A172 (cell line): Measurements from ENCODE around the gene INPP4B. TPM values are rescaled to one million over a fixed set of nuclear protein-coding genes. Genes with fewer than 3 reads are reported as not detected.

Source experiments
- DNase-seq: peaks from one replicate; pipeline ENCODE4 v3.0.0-alpha.2; 2015; ENCODE audit warnings: low spot score
- total RNA-seq: library from RNA; depleted of rRNA; stranded (reverse); fragments of >200 nt; shearing (Covaris generic); gene quantifications from 2 replicates; pipeline ENCODE4 v1.2.3, GENCODE V29; 2014

Gene INPP4B
- total RNA-seq, 1 experiment from 2014 or later = 31.8 TPM

DNA sequence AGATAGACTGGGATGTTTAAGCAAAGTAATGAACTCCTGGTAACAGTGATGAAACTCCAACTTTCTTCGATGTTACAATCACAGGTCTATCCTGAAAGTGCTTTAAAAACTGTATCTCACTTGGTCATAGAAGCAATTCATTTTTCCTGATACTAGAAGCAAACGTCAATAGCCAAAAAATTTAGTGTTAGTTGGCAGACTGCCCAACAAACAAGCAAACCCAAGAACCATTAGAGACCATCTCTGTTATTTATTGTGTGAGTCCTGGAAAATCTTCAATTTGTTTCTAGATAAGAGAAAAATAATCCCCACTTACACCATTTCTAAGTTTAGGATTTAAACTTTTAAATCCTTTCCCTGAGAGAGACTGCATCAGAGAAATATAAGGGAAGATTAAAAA lies 553.9 kb downstream of the INPP4B start:
- no peak for DNase-seq

- DNase-seq = no peak
Observed at GRCh38 chr4:142291299-142292050, 554.6 kb downstream of the INPP4B start.

DNA sequence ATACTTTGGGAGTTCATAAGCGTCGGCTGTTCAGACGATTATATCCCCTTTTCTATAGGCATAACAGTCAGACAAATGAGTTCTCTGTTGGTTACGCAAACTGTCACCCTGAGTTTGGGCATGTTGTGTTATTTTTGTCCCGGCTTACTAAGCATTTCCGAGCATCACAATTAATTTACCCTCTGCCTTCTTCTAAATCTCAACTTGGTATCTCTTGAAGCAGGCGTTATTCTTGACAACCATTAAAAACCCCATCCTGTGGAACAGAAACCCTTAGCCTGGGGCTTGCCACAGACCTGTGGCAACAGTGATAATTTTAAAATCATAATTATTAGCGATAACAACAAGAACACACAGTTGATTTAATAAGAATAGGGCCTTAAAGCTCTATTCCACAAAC lies 558.7 kb downstream of the INPP4B start:
- DNase-seq = no peak

DNA sequence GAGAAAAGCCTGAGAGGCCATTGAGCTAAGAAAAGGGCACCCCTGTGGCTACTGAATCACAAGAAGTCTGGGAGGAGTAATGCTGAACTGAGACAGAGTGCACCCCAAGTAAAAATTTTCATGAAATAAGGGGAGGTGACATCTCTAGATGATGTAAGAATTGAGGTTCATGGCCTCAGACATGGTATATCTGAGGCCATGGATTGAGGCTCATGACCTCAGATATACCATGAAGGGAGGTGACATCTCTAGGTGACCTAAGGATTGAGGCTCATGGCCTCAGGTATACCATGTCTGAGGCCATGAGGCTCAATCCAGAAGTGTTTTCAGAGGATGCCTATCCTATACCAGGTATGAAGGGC lies 560.9 kb downstream of the INPP4B start:
- no peak for DNase-seq

- no peak for DNase-seq
Observed at GRCh38 chr4:142284402-142285221, 561.5 kb downstream of the INPP4B start.

DNA sequence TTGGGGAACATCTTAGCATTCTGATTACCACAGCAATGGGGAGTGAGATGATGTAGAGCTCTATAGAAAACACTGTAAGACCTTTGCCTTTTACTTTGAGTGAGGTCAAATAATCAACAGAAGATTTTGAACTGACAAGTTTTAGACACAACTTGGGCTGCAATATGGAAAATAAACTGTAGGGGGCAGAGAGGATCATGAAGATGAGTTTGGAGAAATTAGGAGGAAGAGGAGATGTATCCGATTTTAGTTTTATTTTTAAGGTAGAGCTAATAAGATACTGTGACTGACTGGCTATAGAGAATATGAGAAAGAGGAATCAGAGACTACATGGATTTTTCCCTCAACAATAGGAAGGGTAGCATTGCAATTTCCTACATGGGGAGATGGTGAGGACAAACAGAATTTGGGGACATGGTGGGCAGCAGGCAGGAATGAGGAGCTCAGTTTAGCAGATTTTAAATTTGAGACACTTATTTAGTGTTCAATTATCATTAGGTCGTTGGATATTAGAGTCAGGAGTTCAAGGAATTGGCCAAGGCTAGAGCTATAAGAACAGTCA lies 563.1 kb downstream of the INPP4B start:
- DNase-seq = no peak

- DNase-seq = no peak
Observed at GRCh38 chr4:142281999-142282398, 564.1 kb downstream of the INPP4B start.

GRCh38 chr4:142278663-142279062 lies 567.4 kb downstream of the INPP4B start:
- no peak for DNase-seq

DNA sequence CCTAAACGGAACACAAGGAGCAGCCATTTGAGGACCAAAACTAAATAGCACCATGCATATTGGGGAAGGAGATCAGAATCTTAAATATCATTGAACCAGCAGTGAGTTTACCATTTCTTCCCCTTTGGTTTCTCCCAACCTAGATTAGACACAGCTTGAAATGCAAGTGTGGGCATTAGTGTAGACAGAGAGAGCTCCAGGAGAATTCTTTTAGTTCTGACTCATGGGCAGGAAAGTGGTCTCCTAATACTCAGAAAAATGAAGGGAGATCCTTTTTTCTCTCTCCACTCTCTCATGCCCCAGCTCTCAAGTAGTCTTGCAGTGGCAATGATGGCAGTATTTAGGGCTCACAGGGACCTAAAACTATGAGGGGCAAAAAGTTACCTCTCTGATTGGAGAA lies 567.9 kb downstream of the INPP4B start:
- no peak for DNase-seq

- peak; percentile 49 for DNase-seq
Observed at GRCh38 chr4:142274137-142274536, 572.0 kb downstream of the INPP4B start.

GRCh38 chr4:142272452-142272851 lies 573.6 kb downstream of the INPP4B start:
- no peak for DNase-seq

- DNase-seq = no peak
Observed at GRCh38 chr4:142271832-142272231, 574.3 kb downstream of the INPP4B start.

DNA sequence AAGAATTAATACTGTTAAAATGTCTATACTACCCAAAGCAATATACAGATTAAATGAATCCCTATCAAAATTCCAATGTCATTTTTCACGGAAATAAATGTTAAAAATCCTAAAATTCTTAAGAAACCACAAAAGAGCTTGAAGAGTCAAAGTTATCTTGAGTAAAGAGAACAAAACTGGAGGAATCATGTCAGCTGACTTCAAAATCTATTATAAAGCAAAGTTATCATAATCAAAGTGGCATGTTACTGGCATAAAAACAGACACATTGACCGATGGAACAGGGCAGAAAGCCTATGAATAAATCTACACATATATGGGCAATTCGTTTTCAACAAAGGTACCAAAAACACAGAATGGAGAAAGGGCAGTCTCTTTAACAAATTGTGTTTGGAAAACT lies 579.0 kb downstream of the INPP4B start:
- no peak for DNase-seq

- DNase-seq = no peak
Observed at GRCh38 chr4:142265946-142266345, 580.2 kb downstream of the INPP4B start.

DNA sequence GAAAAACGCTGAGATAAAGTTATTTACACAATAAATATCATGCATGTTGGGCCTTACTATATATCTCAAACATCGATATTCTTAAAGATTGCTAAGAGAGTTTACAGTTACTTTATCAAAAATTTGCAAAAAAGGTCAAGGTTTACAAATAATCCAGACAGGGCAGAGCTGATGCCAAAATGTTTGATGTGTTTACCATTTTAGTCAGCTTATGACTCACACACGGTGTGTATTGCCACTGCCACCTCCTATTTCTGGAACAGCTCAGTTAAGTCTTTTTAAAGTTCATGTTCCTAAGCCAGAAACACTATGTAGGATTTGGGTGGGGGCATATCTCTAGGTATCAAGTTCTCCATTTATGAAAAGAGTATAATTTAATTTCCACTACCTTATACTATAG lies 580.6 kb downstream of the INPP4B start:
- DNase-seq = peak; percentile 70

GRCh38 chr4:142264961-142265360 lies 581.1 kb downstream of the INPP4B start:
- DNase-seq = no peak

DNA sequence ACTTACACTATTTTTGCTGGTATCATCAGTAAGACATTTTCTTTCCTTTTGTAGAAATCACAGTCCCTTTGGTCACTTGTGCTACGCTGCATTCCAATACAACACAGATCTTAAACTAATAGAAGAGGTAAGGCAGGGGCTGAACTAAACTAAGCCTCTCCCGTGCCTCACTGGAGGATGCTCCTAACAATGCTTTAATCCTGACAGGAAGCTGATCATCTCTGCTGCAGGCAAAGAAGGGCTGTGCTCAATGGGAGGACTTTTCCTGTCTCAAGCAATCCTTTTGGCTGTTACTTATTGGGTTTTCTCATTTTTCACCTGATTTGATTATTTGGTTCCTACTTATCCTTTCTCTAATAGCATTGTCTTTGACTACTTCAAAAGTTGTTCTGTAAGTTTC lies 583.1 kb downstream of the INPP4B start:
- DNase-seq = no peak

DNA sequence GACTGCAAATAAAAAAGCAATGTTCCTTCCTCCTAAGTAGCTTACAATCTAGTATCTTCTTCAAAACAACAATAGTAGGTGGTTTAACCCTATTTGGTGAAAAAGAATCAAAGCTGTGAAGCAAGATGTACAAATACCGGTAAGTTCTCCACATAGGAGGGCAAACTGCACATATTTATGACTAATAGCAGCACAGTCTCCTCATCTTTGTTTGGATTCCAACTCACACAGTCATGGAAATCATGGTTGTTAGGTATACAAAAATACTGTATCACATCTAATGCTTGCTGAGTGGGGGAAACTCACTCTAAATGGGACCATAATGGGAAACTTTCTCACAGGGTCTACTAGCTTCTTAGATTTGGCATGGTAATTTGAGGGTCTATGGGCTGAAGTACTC lies 597.2 kb downstream of the INPP4B start:
- no peak for DNase-seq

DNA sequence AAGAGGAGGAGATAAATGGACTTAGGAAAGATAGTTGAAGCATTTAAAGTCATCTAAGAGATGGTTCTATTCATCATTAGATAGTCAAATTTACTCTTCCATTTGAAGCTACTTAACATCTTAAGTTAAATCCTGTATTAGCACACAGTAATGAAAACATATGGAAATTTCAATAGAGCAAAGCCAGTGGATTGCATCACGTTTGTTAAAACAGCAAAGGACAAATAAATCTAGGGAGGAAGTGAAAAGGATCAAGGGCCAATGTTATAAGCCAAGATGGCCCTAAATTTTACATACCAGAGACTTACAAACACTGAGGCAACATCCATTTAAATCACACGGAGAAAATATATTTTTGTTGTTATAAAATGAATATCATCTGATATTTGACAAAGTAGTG lies 602.8 kb downstream of the INPP4B start:
- DNase-seq = no peak

DNA sequence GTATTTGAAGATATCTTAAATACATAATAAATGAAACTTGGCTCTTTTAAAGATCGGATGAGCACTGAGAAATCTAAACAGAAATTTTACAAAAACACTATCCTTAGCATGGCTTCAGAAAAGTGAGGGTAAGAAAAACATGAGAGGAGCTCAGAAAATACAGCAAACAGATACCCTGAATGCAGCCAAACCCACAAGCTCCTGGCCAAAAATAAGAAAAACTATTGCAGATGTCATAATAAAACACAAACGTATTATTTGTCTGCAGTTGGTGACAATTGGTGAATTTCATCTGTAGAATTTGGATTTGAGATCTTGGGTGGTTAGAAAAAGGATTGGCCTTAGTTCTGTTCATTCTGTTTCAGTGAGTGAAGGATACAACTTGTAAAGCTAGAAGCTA lies 603.9 kb downstream of the INPP4B start:
- no peak for DNase-seq

DNA sequence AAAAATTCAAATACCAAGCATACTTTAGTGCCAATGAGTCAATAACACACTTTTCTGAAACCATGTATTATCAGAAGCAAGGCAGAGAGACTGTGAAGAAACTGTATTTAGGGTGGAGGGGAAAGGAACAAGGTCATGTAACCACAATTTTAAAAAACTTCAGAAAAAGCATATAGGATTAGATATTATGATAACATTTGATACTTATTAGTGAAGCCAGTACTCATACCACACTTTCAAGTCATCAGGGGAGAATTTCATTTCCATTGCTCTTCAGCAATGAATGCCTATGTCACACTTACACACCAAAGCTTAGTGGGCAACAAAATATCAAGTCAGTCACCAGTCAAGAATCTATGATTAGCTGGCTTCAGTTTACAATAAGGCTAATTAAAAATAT lies 607.5 kb downstream of the INPP4B start:
- no peak for DNase-seq

DNA sequence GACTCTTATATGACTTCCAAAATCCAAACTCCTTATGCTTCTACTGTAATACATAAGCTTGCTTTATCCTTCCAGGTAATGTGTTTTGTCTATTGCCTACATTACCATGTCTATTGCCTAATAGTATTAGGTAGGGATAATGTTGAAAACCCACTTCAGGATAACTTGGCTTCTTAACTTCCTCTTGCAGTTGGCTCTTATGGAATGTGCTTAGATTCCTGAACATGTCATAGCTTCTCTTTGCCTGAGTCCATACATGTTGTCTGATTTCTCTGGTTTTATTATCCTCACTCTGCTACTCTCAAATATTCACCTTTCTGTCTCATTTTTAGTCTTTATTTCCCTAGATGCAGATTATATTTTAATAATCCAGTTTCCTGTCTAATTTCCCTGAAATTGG lies 609.8 kb downstream of the INPP4B start:
- DNase-seq = no peak

- DNase-seq = no peak
Observed at GRCh38 chr4:142231787-142232186, 614.3 kb downstream of the INPP4B start.
